Uterus (tissue), 2 donors: ENCODE results near the gene RAD51B.

Experiments used
- POLR2A ChIP-seq, 2 donors: fragments of 450-650 bp; IDR thresholded peaks; one replicate each; pipeline ENCODE4 v1.6.1; 2016; ENCODE audit warnings: antibody characterized with exemption in 2 of 2, mild to moderate bottlenecking in 1 of 2, moderate library complexity in 1 of 2
- TF ChIP-seq, protein P1 (sequence below), 4 experiments: fragments of 200-600 bp in 2 of 4; fragments of 450-650 bp in 2 of 4; sonication (generic) in 2 of 4; IDR thresholded peaks; one replicate each; pipeline ENCODE4 v1.5.1; 2016 to 2019; ENCODE audit warnings: antibody characterized with exemption in 4 of 4, mild to moderate bottlenecking in 2 of 4, moderate library complexity in 1 of 4

- TF ChIP-seq, protein P1, sequence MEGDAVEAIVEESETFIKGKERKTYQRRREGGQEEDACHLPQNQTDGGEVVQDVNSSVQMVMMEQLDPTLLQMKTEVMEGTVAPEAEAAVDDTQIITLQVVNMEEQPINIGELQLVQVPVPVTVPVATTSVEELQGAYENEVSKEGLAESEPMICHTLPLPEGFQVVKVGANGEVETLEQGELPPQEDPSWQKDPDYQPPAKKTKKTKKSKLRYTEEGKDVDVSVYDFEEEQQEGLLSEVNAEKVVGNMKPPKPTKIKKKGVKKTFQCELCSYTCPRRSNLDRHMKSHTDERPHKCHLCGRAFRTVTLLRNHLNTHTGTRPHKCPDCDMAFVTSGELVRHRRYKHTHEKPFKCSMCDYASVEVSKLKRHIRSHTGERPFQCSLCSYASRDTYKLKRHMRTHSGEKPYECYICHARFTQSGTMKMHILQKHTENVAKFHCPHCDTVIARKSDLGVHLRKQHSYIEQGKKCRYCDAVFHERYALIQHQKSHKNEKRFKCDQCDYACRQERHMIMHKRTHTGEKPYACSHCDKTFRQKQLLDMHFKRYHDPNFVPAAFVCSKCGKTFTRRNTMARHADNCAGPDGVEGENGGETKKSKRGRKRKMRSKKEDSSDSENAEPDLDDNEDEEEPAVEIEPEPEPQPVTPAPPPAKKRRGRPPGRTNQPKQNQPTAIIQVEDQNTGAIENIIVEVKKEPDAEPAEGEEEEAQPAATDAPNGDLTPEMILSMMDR (IDR thresholded peaks at IDR 0.05): no peak
- no peak for TF ChIP-seq POLR2A (IDR thresholded peaks at IDR 0.05)
Measured at GRCh38 chr14:68607081-68607866, 787.7 kb downstream of the RAD51B start.
